MCF 10A (cell line): ENCODE results near the gene ZNF462. TPM values are rescaled to one million over a fixed set of nuclear protein-coding genes. Genes with fewer than 3 reads are reported as not detected.

Experiments
- BruUV-seq: library from RNA; stranded (reverse); fragments of 400-500 nt; replicated peaks from 2 replicates; lab custom pipeline; 2021; lab: Mats Ljungman, UMichigan
- CTCF ChIA-PET: fragments of 300-600 bp; sonication (Branson Sonifier 250); formaldehyde crosslinking; extraction: SDS; loops from one replicate; lab custom pipeline; 2021; ENCODE audit warnings: antibody characterized with exemption, inconsistent platforms; lab: Yijun Ruan, JAX
- POLR2A ChIA-PET: fragments of 300-600, 350-650 bp; sonication (Branson Sonifier 250); formaldehyde crosslinking; extraction: SDS; loops from one replicate; lab custom pipeline; 2020; ENCODE audit warnings: antibody characterized with exemption, inconsistent platforms; lab: Yijun Ruan, JAX
- DNase-seq: peaks from one replicate; pipeline ENCODE4 v3.0.0-alpha.2; 2018; ENCODE audit not compliant: unreplicated experiment
- H3K27ac Mint-ChIP-seq: one replicate; pipeline ENCODE4 v1.8.0; 2022; ENCODE audit warnings: mild to moderate bottlenecking, low read depth, mixed read lengths; ENCODE audit not compliant: unreplicated experiment
- H3K27me3 Mint-ChIP-seq: one replicate; pipeline ENCODE4 v1.8.0; 2022; ENCODE audit warnings: mixed read lengths; ENCODE audit not compliant: insufficient read depth, unreplicated experiment
- H3K36me3 Mint-ChIP-seq: one replicate; pipeline ENCODE4 v1.8.0; 2022; ENCODE audit warnings: mild to moderate bottlenecking, moderate library complexity, mixed read lengths; ENCODE audit not compliant: insufficient read depth, unreplicated experiment
- H3K4me1 Mint-ChIP-seq: one replicate; pipeline ENCODE4 v1.8.0; 2022; ENCODE audit warnings: mixed read lengths; ENCODE audit not compliant: insufficient read depth, unreplicated experiment
- H3K4me3 Mint-ChIP-seq: one replicate; pipeline ENCODE4 v1.8.0; 2022; ENCODE audit warnings: mild to moderate bottlenecking, moderate library complexity, mixed read lengths; ENCODE audit not compliant: unreplicated experiment
- H3K9me3 Mint-ChIP-seq: one replicate; pipeline ENCODE4 v1.8.0; 2022; ENCODE audit warnings: mixed read lengths; ENCODE audit not compliant: unreplicated experiment
- CTCF ChIP-seq: fragments of 200-600 bp; IDR thresholded peaks from one replicate; pipeline ENCODE4 v1.8.0; 2022; ENCODE audit warnings: antibody characterized with exemption, mild to moderate bottlenecking; ENCODE audit not compliant: unreplicated experiment
- intact Hi-C: fragments of 100-400 bp; cut with micrococcal nuclease; formaldehyde crosslinking; loops from 2 replicates; pipeline ENCODE4 v1.14.1; 2022
- total RNA-seq: library from RNA; stranded (reverse); gene quantifications from 2 replicates; pipeline ENCODE4 v1.2.3, GENCODE V29; 2022

The ZNF462 gene
- total RNA-seq, 1 experiment from 2014 or later = 47.2 TPM

- intact Hi-C loops = loop anchor here (2.0 kb wide), 1 partner anchor 54 kb away; the partner anchor contains the start of gene ZNF462
- TSS peak; percentile 71 for BruUV-seq
- POLR2A ChIA-PET = interaction anchor here (0.8 to 14.8 kb wide), 6 partner anchors 10 to 52 kb away, joined by 3 to 172 read pairs (median 10); partner anchors contain the start of gene ZNF462
- H3K4me3 Mint-ChIP-seq = peak overlapping the region; percentile 46
- CTCF ChIA-PET = interaction anchor here (0.6 to 1.3 kb wide), 2 partner anchors 24 to 29 kb away, joined by 4 to 5 read pairs; no protein-coding TSS in a partner anchor
- peak; percentile 85 for DNase-seq
- peaks cover 19% of the 10 kb centered on the region for H3K36me3 Mint-ChIP-seq
- no peaks in the 10 kb centered on the region for H3K9me3 Mint-ChIP-seq
- TF ChIP-seq CTCF = no peak
- peaks cover 44% of the 10 kb centered on the region for H3K4me1 Mint-ChIP-seq
- H3K27me3 Mint-ChIP-seq = no peaks in the 10 kb centered on the region
- peak overlapping the region; percentile 39 for H3K27ac Mint-ChIP-seq
Observed at GRCh38 chr9:106916466-106917235, 53.7 kb downstream of the ZNF462 start.

- intact Hi-C loops = no loop called here
Observed at GRCh38 chr9:106918825-106919509, 56.0 kb downstream of the ZNF462 start.

GRCh38 chr9:106920091-106920490, 57.1 kb downstream of the ZNF462 start:
- CTCF ChIA-PET = interaction anchor here (0.6 to 1.3 kb wide), 4 partner anchors 32 to 195 kb away, joined by 3 read pairs; no protein-coding TSS in a partner anchor
- intact Hi-C loops = loop anchor here (2.0 kb wide), 1 partner anchor 27 kb away; no protein-coding TSS in a partner anchor
- H3K36me3 Mint-ChIP-seq = peaks cover 36% of the 10 kb centered on the region

More at GRCh38 chr9:106918825-106919509, 56.0 kb downstream of the ZNF462 start:
- peaks cover 25% of the 10 kb centered on the region for H3K36me3 Mint-ChIP-seq
- POLR2A ChIA-PET = interaction anchor here (0.6 to 14.8 kb wide), 4 partner anchors 31 to 394 kb away, joined by 3 to 172 read pairs (median 56); partner anchors contain the start of gene ZNF462
- no peak for TF ChIP-seq CTCF
- no peak for DNase-seq
- H3K27me3 Mint-ChIP-seq = no peaks in the 10 kb centered on the region
- CTCF ChIA-PET = interaction anchor here (1.0 kb wide), 1 partner anchor 270 kb away, joined by 3 read pairs; no protein-coding TSS in a partner anchor
- BruUV-seq = no TSS peak
- H3K27ac Mint-ChIP-seq = no peak overlapping the region
- peaks cover 51% of the 10 kb centered on the region for H3K4me1 Mint-ChIP-seq
- H3K9me3 Mint-ChIP-seq = no peaks in the 10 kb centered on the region
- H3K4me3 Mint-ChIP-seq = no peak overlapping the region

More at GRCh38 chr9:106920091-106920490, 57.1 kb downstream of the ZNF462 start:
- Mint-ChIP-seq H3K27me3 (no peaks in the 10 kb centered on the region), H3K27ac (no peak overlapping the region), H3K9me3 (no peaks in the 10 kb centered on the region), H3K4me1 (peaks cover 45% of the 10 kb centered on the region), H3K4me3 (no peak overlapping the region)
- no peak for DNase-seq
- no TSS peak for BruUV-seq
- no peak for TF ChIP-seq CTCF
- POLR2A ChIA-PET = interaction anchor here (0.8 to 14.8 kb wide), 6 partner anchors 26 to 245 kb away, joined by 3 to 172 read pairs (median 10); partner anchors contain the start of gene ZNF462
